KMS-11 (cell line): Measurements from ENCODE around the gene PPP1R1B.

Experiments used
- H2AFZ ChIP-seq: fragments of 200-600 bp; sonication (generic); 2 replicates; pipeline ENCODE4 v1.6.1; 2016; ENCODE audit warnings: antibody characterized with exemption, mixed run types, low read depth
- H3K27ac ChIP-seq: fragments of 200-600 bp; sonication (generic); 2 replicates; pipeline ENCODE4 v1.6.1; 2016; ENCODE audit warnings: mild to moderate bottlenecking, mixed run types
- H3K27me3 ChIP-seq: fragments of 200-600 bp; sonication (generic); 2 replicates; pipeline ENCODE4 v1.6.1; 2017; ENCODE audit warnings: mild to moderate bottlenecking, low read depth, mixed run types, moderate library complexity; ENCODE audit not compliant: insufficient read depth
- H3K36me3 ChIP-seq: fragments of 200-600 bp; sonication (generic); 2 replicates; pipeline ENCODE4 v1.6.1; 2017; ENCODE audit warnings: mild to moderate bottlenecking, mixed run types; ENCODE audit not compliant: insufficient read depth
- H3K4me1 ChIP-seq: fragments of 200-600 bp; sonication (generic); 2 replicates; pipeline ENCODE4 v1.6.1; 2016; ENCODE audit warnings: mild to moderate bottlenecking, low read depth, mixed run types; ENCODE audit not compliant: poor library complexity, severe bottlenecking
- H3K4me2 ChIP-seq: fragments of 200-600 bp; sonication (generic); 2 replicates; pipeline ENCODE4 v1.7.0; 2016; ENCODE audit warnings: mild to moderate bottlenecking, mixed run types
- H3K4me3 ChIP-seq: fragments of 200-600 bp; sonication (generic); IDR thresholded peaks from 2 replicates; pipeline ENCODE4 v1.6.1; 2017; ENCODE audit warnings: low read depth, low read length, mixed read lengths; ENCODE audit not compliant: insufficient read depth
- H3K79me2 ChIP-seq: fragments of 200-600 bp; sonication (generic); 2 replicates; pipeline ENCODE4 v1.6.1; 2016; ENCODE audit warnings: low read depth, mixed run types; ENCODE audit not compliant: insufficient read depth
- H3K9ac ChIP-seq: fragments of 200-600 bp; sonication (generic); 2 replicates; pipeline ENCODE4 v1.6.1; 2016; ENCODE audit warnings: mild to moderate bottlenecking, mixed run types
- H4K20me1 ChIP-seq: fragments of 200-600 bp; sonication (generic); 2 replicates; pipeline ENCODE4 v1.6.1; 2016; ENCODE audit warnings: mild to moderate bottlenecking, mixed run types; ENCODE audit not compliant: insufficient read depth
- CTCF ChIP-seq: fragments of 200-600 bp; sonication (generic); conservative IDR thresholded peaks from 2 replicates; pipeline ENCODE4 v1.6.1; 2017; ENCODE audit warnings: low read depth, mild to moderate bottlenecking, antibody characterized with exemption, low read length, moderate library complexity, mixed read lengths

Gene PPP1R1B

GRCh38 chr17:39650121-39650579 is 23.4 kb downstream of the PPP1R1B start:
- Histone ChIP-seq H3K27me3 (no peaks in the 10 kb centered on the region), H3K36me3 (no peaks in the 10 kb centered on the region), H3K79me2 (0 out of 2 replicates have a peak, but pooled peaks cover 4% of the 10 kb centered on the region), H3K27ac (no peak overlapping the region), H3K9ac (no peak overlapping the region), H3K4me3 (no peak overlapping the region), H3K4me2 (no peak overlapping the region), H2AFZ (no peak overlapping the region), H4K20me1 (no peaks in the 10 kb centered on the region), H3K4me1 (peaks cover 5% of the 10 kb centered on the region)
- no peak for TF ChIP-seq CTCF

DNA sequence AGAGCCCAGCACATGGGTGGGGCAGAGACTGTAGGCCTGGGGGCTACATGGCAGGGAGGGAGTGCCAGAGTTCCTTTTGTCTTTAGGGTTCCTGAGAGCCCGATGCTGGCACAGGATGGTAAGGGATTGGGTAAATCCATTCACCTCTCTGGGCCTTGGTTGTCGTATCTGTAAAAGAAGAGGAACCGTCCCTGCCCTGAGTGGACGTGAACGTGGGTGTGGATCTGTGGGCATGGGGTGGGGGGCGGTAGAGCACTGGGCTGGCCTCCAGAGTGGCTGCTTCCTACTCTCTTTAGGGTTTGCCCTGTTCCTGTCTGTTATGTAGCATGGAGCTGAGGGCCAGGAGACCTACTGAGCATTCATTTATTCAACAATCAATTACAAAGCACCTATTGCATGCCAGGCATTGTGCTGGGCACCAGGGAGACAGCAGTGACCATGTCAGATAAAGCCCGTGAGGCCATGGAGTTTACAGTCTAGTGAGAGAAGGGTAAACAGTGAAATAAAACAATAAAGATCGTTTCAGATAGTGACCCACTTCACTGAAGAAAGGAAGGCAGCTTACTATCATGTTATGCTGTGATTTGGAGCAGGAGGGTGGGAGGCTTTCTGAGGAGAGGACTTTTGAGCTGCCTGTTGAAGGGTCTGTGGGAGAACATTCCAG is 25.3 kb downstream of the PPP1R1B start:
- no peak for TF ChIP-seq CTCF
- Histone ChIP-seq H3K4me1 (peaks cover 10% of the 10 kb centered on the region), H3K4me2 (no peak overlapping the region), H3K27ac (no peak overlapping the region), H3K4me3 (no peak overlapping the region), H2AFZ (no peak overlapping the region), H3K27me3 (no peaks in the 10 kb centered on the region), H3K36me3 (no peaks in the 10 kb centered on the region), H3K79me2 (no peaks in the 10 kb centered on the region), H4K20me1 (no peaks in the 10 kb centered on the region), H3K9ac (no peak overlapping the region)

DNA sequence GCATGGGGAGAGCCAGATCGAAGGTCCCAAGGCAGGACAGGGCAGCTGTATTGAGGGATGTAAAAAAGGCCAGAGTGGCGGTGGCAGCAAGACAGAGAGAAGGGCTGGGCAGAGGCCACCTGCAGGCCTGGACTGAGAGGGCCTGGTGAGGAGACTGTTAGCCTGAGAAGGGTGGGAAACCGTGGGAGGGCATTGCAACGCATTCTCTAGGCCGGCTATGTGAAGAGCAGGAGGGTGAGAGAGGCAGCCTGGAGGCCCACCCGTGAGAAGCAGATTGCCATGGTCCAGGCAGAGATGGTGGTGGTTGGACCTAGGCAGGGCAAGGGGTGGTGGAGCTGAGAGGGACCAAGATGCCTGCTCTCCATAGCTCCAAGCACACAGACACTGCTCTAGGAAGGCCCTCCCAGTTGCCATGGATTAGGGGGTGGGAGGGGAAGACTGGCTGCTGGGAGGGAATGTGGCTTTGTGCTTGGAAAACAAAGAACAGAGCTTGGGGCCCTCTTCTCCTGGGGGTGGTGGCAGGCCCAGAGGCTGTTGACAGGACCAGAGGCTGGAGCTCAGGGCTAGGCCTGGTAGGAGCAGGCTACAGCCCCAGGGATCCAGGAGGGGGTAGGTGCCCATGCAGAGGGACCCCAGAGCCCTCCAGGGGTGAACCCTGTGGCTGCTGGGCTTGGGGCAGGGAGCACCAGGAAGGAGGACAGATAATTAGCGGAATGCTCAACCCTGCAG is 26.0 kb downstream of the PPP1R1B start:
- H3K4me3 ChIP-seq = no peak overlapping the region
- H3K36me3 ChIP-seq = no peaks in the 10 kb centered on the region
- no peak for TF ChIP-seq CTCF
- no peaks in the 10 kb centered on the region for H4K20me1 ChIP-seq
- no peaks in the 10 kb centered on the region for H3K27me3 ChIP-seq
- no peak overlapping the region for H3K27ac ChIP-seq
- H3K4me2 ChIP-seq = no peak overlapping the region
- H2AFZ ChIP-seq = no peak overlapping the region
- H3K4me1 ChIP-seq = peaks cover 10% of the 10 kb centered on the region
- H3K79me2 ChIP-seq = no peaks in the 10 kb centered on the region
- no peak overlapping the region for H3K9ac ChIP-seq

GRCh38 chr17:39653316-39653661 is 26.5 kb downstream of the PPP1R1B start:
- H3K79me2 ChIP-seq = no peaks in the 10 kb centered on the region
- H2AFZ ChIP-seq = no peak overlapping the region
- no peak overlapping the region for H3K4me3 ChIP-seq
- no peaks in the 10 kb centered on the region for H3K36me3 ChIP-seq
- no peak for TF ChIP-seq CTCF
- H3K4me2 ChIP-seq = no peak overlapping the region
- peaks cover 10% of the 10 kb centered on the region for H3K4me1 ChIP-seq
- H3K9ac ChIP-seq = no peak overlapping the region
- no peak overlapping the region for H3K27ac ChIP-seq
- H4K20me1 ChIP-seq = no peaks in the 10 kb centered on the region
- no peaks in the 10 kb centered on the region for H3K27me3 ChIP-seq
